Measurements from ENCODE around the gene ZFHX2. TPM values are rescaled to one million over a fixed set of nuclear protein-coding genes. Genes with fewer than 3 reads are reported as not detected.

ZFHX2 gene
- polyA plus RNA-seq, 1 donor from 2014 or later, result 0.72 TPM

DNA sequence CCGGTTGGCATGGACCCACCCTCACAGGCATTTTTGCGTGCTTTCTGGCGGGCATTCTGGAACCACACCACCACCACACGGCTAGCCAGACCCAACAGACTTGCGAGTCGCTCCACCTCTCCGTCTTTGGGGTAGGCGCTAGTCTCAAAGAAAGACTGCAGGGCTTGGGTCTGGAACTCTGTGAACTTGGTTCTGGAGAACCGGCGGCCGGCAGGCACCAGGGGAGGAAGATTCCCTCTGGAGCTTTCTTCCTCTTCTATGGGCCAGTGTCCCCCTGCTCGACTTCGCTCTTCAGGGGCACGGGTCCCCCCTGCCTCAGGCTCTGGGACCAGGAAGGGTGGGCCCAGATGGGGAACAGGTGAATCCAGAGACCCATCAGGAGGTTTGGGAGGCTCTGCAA lies 26.6 kb downstream of the ZFHX2 start:
- no peak overlapping the region for H3K27ac ChIP-seq (ENCODE audit: low read length)
- no peak overlapping the region for H2AFZ ChIP-seq (ENCODE audit: low read depth, low read length)
- no peaks in the 10 kb centered on the region for H3K9me3 ChIP-seq (ENCODE audit: low read length)
- no peaks in the 10 kb centered on the region for H3K36me3 ChIP-seq (ENCODE audit: insufficient read depth, low read length)
- H3K27me3 ChIP-seq (ENCODE audit: insufficient read depth, low read depth, low read length), result no peaks in the 10 kb centered on the region
- H3K4me2 ChIP-seq (ENCODE audit: low read length), result no peak overlapping the region
- H3K9ac ChIP-seq (ENCODE audit: low read length), result no peak overlapping the region
- no peaks in the 10 kb centered on the region for H4K20me1 ChIP-seq (ENCODE audit: insufficient read depth)
- no peaks in the 10 kb centered on the region for H3K9me2 ChIP-seq (ENCODE audit: insufficient read depth, low read length)
- H3K4me3 ChIP-seq (ENCODE audit: low read length), result no peak overlapping the region
- H3F3A ChIP-seq (ENCODE audit: insufficient read depth, low read length, poor library complexity, severe bottlenecking), result no peaks in the 10 kb centered on the region
- no peaks in the 10 kb centered on the region for H3K79me2 ChIP-seq (replicated peaks; ENCODE audit: insufficient read depth, low read length)
- TF ChIP-seq REST (IDR thresholded peaks at IDR 0.05; ENCODE audit: borderline replicate concordance), result no peak

- Histone ChIP-seq H3K9me3 (ENCODE audit: low read length) (no peaks in the 10 kb centered on the region), H3K9ac (ENCODE audit: low read length) (no peak overlapping the region), H3K36me3 (ENCODE audit: insufficient read depth, low read length) (no peaks in the 10 kb centered on the region)
These were observed 28.1 kb downstream of the ZFHX2 start for GRCh38 chr14:23523229-23524016.

More at GRCh38 chr14:23523229-23524016, 28.1 kb downstream of the ZFHX2 start:
- H3F3A ChIP-seq (ENCODE audit: insufficient read depth, low read length, poor library complexity, severe bottlenecking), result no peaks in the 10 kb centered on the region
- H3K9me2 ChIP-seq (ENCODE audit: insufficient read depth, low read length), result no peaks in the 10 kb centered on the region
- H3K27me3 ChIP-seq (ENCODE audit: insufficient read depth, low read depth, low read length), result no peaks in the 10 kb centered on the region
- H3K4me3 ChIP-seq (ENCODE audit: low read length), result no peak overlapping the region
- H4K20me1 ChIP-seq (ENCODE audit: insufficient read depth), result no peaks in the 10 kb centered on the region
- no peaks in the 10 kb centered on the region for H3K79me2 ChIP-seq (replicated peaks; ENCODE audit: insufficient read depth, low read length)
- no peak overlapping the region for H3K27ac ChIP-seq (ENCODE audit: low read length)
- no peak overlapping the region for H2AFZ ChIP-seq (ENCODE audit: low read depth, low read length)
- TF ChIP-seq TAF1 (IDR thresholded peaks at IDR 0.05; ENCODE audit: low read depth) (no peak), EZH2 (IDR thresholded peaks at IDR 0.05; ENCODE audit: borderline replicate concordance, insufficient read depth, low read length, poor library complexity, severe bottlenecking) (no peak), RAD21 (conservative IDR thresholded peaks at IDR 0.05) (no peak), SMC3 (conservative IDR thresholded peaks at IDR 0.05; ENCODE audit: poor library complexity) (no peak), REST (IDR thresholded peaks at IDR 0.05; ENCODE audit: borderline replicate concordance) (no peak), POLR2AphosphoS5 (IDR thresholded peaks at IDR 0.05) (no peak), EP300 (conservative IDR thresholded peaks at IDR 0.05; ENCODE audit: poor library complexity, severe bottlenecking) (no peak), MXI1 (conservative IDR thresholded peaks at IDR 0.05; ENCODE audit: poor library complexity, severe bottlenecking) (no peak)
- TF ChIP-seq, protein P1, sequence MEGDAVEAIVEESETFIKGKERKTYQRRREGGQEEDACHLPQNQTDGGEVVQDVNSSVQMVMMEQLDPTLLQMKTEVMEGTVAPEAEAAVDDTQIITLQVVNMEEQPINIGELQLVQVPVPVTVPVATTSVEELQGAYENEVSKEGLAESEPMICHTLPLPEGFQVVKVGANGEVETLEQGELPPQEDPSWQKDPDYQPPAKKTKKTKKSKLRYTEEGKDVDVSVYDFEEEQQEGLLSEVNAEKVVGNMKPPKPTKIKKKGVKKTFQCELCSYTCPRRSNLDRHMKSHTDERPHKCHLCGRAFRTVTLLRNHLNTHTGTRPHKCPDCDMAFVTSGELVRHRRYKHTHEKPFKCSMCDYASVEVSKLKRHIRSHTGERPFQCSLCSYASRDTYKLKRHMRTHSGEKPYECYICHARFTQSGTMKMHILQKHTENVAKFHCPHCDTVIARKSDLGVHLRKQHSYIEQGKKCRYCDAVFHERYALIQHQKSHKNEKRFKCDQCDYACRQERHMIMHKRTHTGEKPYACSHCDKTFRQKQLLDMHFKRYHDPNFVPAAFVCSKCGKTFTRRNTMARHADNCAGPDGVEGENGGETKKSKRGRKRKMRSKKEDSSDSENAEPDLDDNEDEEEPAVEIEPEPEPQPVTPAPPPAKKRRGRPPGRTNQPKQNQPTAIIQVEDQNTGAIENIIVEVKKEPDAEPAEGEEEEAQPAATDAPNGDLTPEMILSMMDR (IDR thresholded peaks at IDR 0.05; ENCODE audit: poor library complexity, severe bottlenecking), result no peak
- no peak overlapping the region for H3K4me2 ChIP-seq (ENCODE audit: low read length)
